ENCODE results near the gene PRKCE.

PRKCE gene

GRCh38 chr2:45676088-45676487 is 24.6 kb downstream of the PRKCE start:
- Histone ChIP-seq H3K36me3 (replicated peaks) (no peaks in the 10 kb centered on the region), H3K4me3 (ENCODE audit: low read depth, low read length) (no peak overlapping the region), H3K27me3 (replicated peaks) (no peaks in the 10 kb centered on the region), H3K27ac (no peak overlapping the region)
- in situ Hi-C loops (cut with HindIII; ENCODE audit: low pct_ligation_motif_present, low sequenced_read_pairs): no loop called here
- DNase-seq: no peak
- TF ChIP-seq CTCF (IDR thresholded peaks at IDR 0.05; ENCODE audit: low read depth, low read length, missing control alignments): no peak

GRCh38 chr2:45678791-45679348 is 27.4 kb downstream of the PRKCE start:
- in situ Hi-C loops (cut with HindIII; ENCODE audit: low pct_ligation_motif_present, low sequenced_read_pairs): no loop called here
- no peak overlapping the region for H3K27ac ChIP-seq
- DNase-seq: no peak
- H3K4me3 ChIP-seq (ENCODE audit: low read depth, low read length): no peak overlapping the region
- no peaks in the 10 kb centered on the region for H3K36me3 ChIP-seq (replicated peaks)
- H3K27me3 ChIP-seq (replicated peaks): no peaks in the 10 kb centered on the region
- TF ChIP-seq CTCF (IDR thresholded peaks at IDR 0.05; ENCODE audit: low read depth, low read length, missing control alignments): no peak

- Histone ChIP-seq H3K4me3 (ENCODE audit: low read depth, low read length) (no peak overlapping the region), H3K27me3 (replicated peaks) (no peaks in the 10 kb centered on the region), H3K27ac (no peak overlapping the region), H3K36me3 (replicated peaks) (no peaks in the 10 kb centered on the region)
- DNase-seq: no peak
- TF ChIP-seq CTCF (IDR thresholded peaks at IDR 0.05; ENCODE audit: low read depth, low read length, missing control alignments): no peak
- in situ Hi-C loops (cut with HindIII; ENCODE audit: low pct_ligation_motif_present, low sequenced_read_pairs): no loop called here
Observed at GRCh38 chr2:45680351-45680967, 29.0 kb downstream of the PRKCE start.

- Histone ChIP-seq H3K27ac (no peak overlapping the region), H3K4me3 (ENCODE audit: low read depth, low read length) (no peak overlapping the region), H3K27me3 (replicated peaks) (no peaks in the 10 kb centered on the region), H3K36me3 (replicated peaks) (no peaks in the 10 kb centered on the region)
- DNase-seq: peak; percentile 84
- no peak for TF ChIP-seq CTCF (IDR thresholded peaks at IDR 0.05; ENCODE audit: low read depth, low read length, missing control alignments)
- in situ Hi-C loops (cut with HindIII; ENCODE audit: low pct_ligation_motif_present, low sequenced_read_pairs): no loop called here
Observed at GRCh38 chr2:45681675-45682074, 30.2 kb downstream of the PRKCE start.

GRCh38 chr2:45683292-45683691 is 31.8 kb downstream of the PRKCE start:
- in situ Hi-C loops (cut with HindIII; ENCODE audit: low pct_ligation_motif_present, low sequenced_read_pairs): no loop called here
- Histone ChIP-seq H3K27me3 (replicated peaks) (no peaks in the 10 kb centered on the region), H3K4me3 (ENCODE audit: low read depth, low read length) (no peak overlapping the region), H3K36me3 (replicated peaks) (no peaks in the 10 kb centered on the region), H3K27ac (no peak overlapping the region)
- DNase-seq: no peak
- TF ChIP-seq CTCF (IDR thresholded peaks at IDR 0.05; ENCODE audit: low read depth, low read length, missing control alignments): no peak

GRCh38 chr2:45684756-45685155 is 33.3 kb downstream of the PRKCE start:
- in situ Hi-C loops (cut with HindIII; ENCODE audit: low pct_ligation_motif_present, low sequenced_read_pairs): no loop called here
- no peak for TF ChIP-seq CTCF (IDR thresholded peaks at IDR 0.05; ENCODE audit: low read depth, low read length, missing control alignments)
- Histone ChIP-seq H3K36me3 (replicated peaks) (no peaks in the 10 kb centered on the region), H3K27me3 (replicated peaks) (no peaks in the 10 kb centered on the region), H3K4me3 (ENCODE audit: low read depth, low read length) (no peak overlapping the region), H3K27ac (no peak overlapping the region)
- DNase-seq: no peak
